SJCRH30 (cell line): ENCODE data around the gene PCMT1. TPM values are rescaled to one million over a fixed set of nuclear protein-coding genes. Genes with fewer than 3 reads are reported as not detected.

ENCODE experiments used
- DNase-seq, 2 experiments: peaks; one replicate each; pipeline ENCODE4 v3.0.0-alpha.2; 2015 to 2020
- H3K27ac ChIP-seq: fragments of 250-450 bp; sonication (Bioruptor Pico); 2 replicates; pipeline ENCODE4 v1.5.1; 2020; ENCODE audit warnings: mild to moderate bottlenecking, moderate library complexity
- H3K27me3 ChIP-seq: fragments of 250-450 bp; sonication (Bioruptor Pico); 2 replicates; pipeline ENCODE4 v1.5.1; 2020; ENCODE audit warnings: mild to moderate bottlenecking, moderate library complexity
- H3K36me3 ChIP-seq: fragments of 250-450 bp; sonication (Bioruptor Pico); 2 replicates; pipeline ENCODE4 v1.5.1; 2020; ENCODE audit warnings: mild to moderate bottlenecking, moderate library complexity
- H3K4me1 ChIP-seq: fragments of 250-450 bp; sonication (Bioruptor Pico); 2 replicates; pipeline ENCODE4 v1.5.1; 2020; ENCODE audit warnings: mild to moderate bottlenecking, moderate library complexity
- H3K4me3 ChIP-seq: fragments of 250-450 bp; sonication (Bioruptor Pico); 2 replicates; pipeline ENCODE4 v1.5.1; 2020; ENCODE audit warnings: mild to moderate bottlenecking, moderate library complexity
- H3K9me3 ChIP-seq: fragments of 250-450 bp; sonication (Bioruptor Pico); replicated peaks from 2 replicates; pipeline ENCODE4 v1.5.1; 2020; ENCODE audit warnings: mild to moderate bottlenecking, moderate library complexity
- total RNA-seq: library from RNA; depleted of rRNA; stranded (reverse); fragments of >200 nt; shearing (Covaris generic); gene quantifications from 2 replicates; pipeline ENCODE4 v1.2.3, GENCODE V29; 2014

PCMT1 gene
- total RNA-seq, 1 experiment from 2014 or later: 101 TPM

DNA sequence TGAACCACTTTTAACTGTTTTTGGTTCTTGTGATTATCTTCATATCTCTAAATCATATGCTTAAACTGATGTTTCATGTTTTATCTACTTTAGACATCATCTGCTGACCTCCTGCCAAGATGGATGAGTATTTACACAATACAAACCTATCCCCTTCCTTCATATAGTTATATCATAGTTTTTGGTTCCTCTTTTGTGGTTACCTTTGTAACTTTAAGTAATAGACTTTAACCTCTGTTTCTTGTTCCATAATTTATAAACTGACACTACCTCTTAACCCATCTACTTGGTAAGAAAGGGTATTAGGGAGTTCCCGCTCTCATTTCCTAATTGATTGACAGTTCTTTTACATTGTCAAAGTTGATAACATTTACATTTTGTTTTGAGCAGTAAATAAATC is 11.9 kb downstream of the PCMT1 start:
- no peaks in the 10 kb centered on the region for H3K4me1 ChIP-seq
- H3K9me3 ChIP-seq: peaks cover 5% of the 10 kb centered on the region; the same call in 1 of the 2 replicates
- H3K27ac ChIP-seq: no peak overlapping the region
- H3K4me3 ChIP-seq: no peak overlapping the region
- peaks cover 31% of the 10 kb centered on the region for H3K36me3 ChIP-seq
- no peaks in the 10 kb centered on the region for H3K27me3 ChIP-seq
- no peak for DNase-seq

DNA sequence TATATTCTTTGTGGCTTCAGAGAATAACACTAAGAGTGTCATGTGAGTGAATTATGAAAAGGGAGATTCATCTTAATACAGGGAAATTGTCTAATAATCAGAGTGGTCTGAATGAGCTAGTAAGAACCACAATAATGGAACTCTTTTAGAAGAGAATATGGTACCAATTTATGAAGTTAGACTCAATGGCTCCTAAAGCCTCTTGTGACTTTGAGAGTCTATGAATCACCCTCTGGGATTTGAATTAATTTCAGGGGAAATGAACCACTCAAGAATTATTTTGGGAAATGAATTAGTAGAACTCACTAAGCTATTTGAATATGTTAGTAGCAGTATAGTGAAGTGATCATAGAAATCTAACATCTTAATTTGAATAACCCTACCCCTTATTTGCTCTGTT is 14.3 kb downstream of the PCMT1 start:
- H3K27me3 ChIP-seq: no peaks in the 10 kb centered on the region
- no peak overlapping the region for H3K27ac ChIP-seq
- no peak overlapping the region for H3K4me3 ChIP-seq
- DNase-seq: no peak
- no peaks in the 10 kb centered on the region for H3K4me1 ChIP-seq
- H3K9me3 ChIP-seq: peaks cover 7% of the 10 kb centered on the region; the same call in 1 of the 2 replicates
- peaks cover 30% of the 10 kb centered on the region for H3K36me3 ChIP-seq

DNA sequence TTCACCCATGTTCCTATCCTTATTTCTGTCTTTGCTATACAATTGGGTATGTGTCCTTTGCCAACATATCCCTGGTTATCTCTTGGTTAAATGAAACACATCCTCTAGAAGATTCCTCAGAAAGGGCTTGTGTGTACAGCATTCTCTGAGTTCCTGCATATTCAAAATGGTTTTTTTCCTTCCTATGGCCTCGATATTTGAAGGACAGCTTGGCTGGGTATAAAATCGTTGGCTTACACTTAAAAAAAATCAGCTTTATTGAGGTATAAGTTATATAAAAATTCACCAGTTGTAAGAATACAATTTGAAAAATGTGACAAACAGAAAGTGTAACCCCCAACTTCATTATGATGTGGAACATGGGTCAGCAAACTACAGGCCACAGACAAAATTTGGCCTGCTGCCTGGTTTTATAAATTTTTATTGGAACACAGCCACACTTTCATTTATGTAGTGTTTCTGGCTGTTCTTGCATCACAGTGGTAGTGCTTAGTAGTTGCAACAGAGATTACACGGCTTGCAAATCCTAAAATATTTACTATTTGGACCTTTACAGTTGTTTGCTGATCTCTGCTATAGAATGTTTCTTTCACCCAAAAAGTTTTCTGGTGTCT is 16.7 kb downstream of the PCMT1 start:
- Histone ChIP-seq H3K9me3 (peaks cover 7% of the 10 kb centered on the region; the same call in 1 of the 2 replicates), H3K4me1 (no peaks in the 10 kb centered on the region), H3K4me3 (no peak overlapping the region), H3K27me3 (no peaks in the 10 kb centered on the region), H3K27ac (no peak overlapping the region), H3K36me3 (peaks cover 24% of the 10 kb centered on the region)
- DNase-seq: no peak

DNA sequence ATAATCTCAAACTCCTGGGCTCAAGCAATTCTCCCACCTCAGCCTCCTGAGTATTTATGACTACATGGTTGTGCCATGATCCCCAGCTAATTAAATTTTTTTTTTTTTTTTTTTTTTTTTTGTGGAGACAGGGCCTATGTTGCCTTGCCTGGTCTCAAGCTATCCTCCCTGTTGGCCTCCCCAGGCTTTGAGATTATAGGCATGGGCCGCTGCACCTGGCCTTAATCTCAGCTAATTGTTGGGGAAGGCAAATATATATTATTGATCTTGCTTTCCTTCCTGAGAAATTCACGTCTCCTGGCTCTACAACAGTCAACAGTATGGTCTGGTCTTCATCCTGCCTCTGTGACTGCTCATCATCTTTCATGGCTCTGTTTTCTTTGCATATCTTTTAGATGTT is 20.1 kb downstream of the PCMT1 start:
- no peak for DNase-seq
- Histone ChIP-seq H3K9me3 (peaks cover 7% of the 10 kb centered on the region; the same call in 1 of the 2 replicates), H3K4me3 (no peak overlapping the region), H3K27ac (no peak overlapping the region), H3K4me1 (no peaks in the 10 kb centered on the region), H3K36me3 (peaks cover 44% of the 10 kb centered on the region), H3K27me3 (no peaks in the 10 kb centered on the region)

DNA sequence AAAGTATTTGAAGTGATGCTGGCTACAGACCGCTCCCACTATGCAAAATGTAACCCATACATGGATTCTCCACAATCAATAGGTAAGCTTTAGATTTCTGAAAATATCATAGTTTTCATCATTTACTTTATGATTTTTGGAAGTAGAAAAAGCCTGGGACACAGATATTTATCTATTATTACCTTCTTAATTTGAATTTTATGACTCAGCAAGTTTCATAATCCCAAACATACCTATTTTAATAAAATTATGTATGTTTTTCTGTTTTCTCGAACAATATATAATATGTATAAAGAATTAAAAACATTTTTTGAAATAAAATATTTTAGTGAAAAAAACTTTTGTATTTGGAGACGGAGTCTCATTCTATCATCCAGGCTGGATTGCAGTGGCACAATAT is 21.6 kb downstream of the PCMT1 start:
- peaks cover 48% of the 10 kb centered on the region for H3K36me3 ChIP-seq
- no peaks in the 10 kb centered on the region for H3K27me3 ChIP-seq
- no peak overlapping the region for H3K4me3 ChIP-seq
- H3K9me3 ChIP-seq: peaks cover 4% of the 10 kb centered on the region; the same call in 1 of the 2 replicates
- H3K27ac ChIP-seq: no peak overlapping the region
- no peak for DNase-seq
- H3K4me1 ChIP-seq: no peaks in the 10 kb centered on the region

DNA sequence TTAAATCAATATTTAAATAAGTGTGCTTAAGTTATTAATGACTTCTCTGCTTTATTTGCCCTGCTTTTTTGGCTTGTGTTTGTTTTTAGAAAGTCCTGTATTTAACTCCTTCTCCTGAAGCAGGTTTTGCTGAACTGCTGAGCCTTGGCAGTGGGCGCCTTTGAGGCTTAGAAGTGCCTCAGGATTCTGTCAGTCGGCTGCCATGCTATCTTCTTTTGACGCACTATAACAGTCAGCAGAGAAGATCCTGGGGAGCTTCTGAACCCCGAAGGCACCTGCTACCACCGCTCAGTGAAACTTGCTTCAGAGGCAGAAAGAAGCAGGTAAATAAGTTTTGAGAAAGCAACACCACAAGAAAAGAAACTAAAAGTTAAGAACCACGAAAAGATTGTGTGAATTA is 22.4 kb downstream of the PCMT1 start:
- no peaks in the 10 kb centered on the region for H3K27me3 ChIP-seq
- H3K9me3 ChIP-seq: no peaks in the 10 kb centered on the region
- H3K4me3 ChIP-seq: no peak overlapping the region
- no peak for DNase-seq
- no peak overlapping the region for H3K27ac ChIP-seq
- peaks cover 48% of the 10 kb centered on the region for H3K36me3 ChIP-seq
- H3K4me1 ChIP-seq: no peaks in the 10 kb centered on the region

DNA sequence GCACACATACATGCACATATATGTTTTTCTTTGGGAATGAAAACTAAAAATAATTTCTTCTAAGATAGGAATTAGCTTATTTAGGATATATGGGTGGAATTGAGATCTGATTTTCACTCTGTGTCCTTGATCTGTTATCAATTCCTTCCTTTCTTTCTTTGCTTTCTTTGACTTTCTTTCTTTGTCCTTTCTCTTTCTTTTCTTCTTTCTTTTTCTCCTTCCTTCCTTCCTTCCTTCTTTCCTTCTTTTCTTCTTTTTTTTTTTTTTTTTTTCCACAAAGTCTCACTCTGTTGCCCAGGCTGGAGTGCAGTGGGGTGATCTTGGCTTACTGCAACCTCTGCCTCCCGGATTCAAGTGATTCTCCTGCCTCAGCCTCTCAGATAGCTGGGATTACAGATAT is 28.1 kb downstream of the PCMT1 start:
- DNase-seq: no peak
- H3K9me3 ChIP-seq: no peaks in the 10 kb centered on the region
- peaks cover 57% of the 10 kb centered on the region for H3K36me3 ChIP-seq
- H3K4me3 ChIP-seq: no peak overlapping the region
- no peaks in the 10 kb centered on the region for H3K27me3 ChIP-seq
- no peak overlapping the region for H3K27ac ChIP-seq
- no peaks in the 10 kb centered on the region for H3K4me1 ChIP-seq

DNA sequence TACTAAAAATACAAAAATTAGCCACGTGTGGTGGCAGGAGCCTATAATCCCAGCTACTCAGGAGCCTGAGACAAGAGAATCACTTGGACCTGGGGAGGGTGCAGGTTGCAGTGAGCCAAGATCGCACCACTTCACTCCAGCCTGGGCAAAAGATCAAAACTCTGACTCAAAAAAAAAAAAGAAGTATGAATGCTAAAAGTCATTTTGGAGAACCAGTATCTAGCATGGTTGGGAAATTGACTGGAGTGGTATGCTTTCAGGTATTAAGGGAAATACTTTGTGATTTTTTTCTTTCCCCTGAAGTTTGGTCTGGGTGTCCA is 30.1 kb downstream of the PCMT1 start:
- Histone ChIP-seq H3K9me3 (no peaks in the 10 kb centered on the region), H3K4me3 (no peak overlapping the region), H3K27ac (no peak overlapping the region), H3K27me3 (no peaks in the 10 kb centered on the region), H3K36me3 (peaks cover 54% of the 10 kb centered on the region), H3K4me1 (no peaks in the 10 kb centered on the region)
- no peak for DNase-seq

DNA sequence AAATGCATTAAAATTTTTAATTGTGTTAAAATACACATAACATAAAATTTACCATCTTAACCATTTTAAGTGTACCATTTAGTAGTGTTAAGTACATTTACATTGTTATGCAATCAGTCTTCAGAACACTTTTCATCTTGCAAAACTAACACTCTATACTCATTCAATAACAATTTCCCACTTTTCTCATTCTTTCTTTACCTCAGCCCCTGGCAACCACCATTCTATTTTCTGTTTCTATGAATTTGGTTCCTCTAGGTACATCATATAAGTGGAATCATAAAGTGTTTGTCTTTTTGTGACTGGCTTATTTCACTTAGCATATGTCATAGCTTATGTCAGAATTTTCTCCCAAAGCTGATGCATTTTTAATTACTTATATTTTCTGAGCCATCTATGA is 32.2 kb downstream of the PCMT1 start:
- peaks cover 37% of the 10 kb centered on the region for H3K36me3 ChIP-seq
- no peaks in the 10 kb centered on the region for H3K9me3 ChIP-seq
- no peaks in the 10 kb centered on the region for H3K4me1 ChIP-seq
- no peak for DNase-seq
- H3K27me3 ChIP-seq: no peaks in the 10 kb centered on the region
- no peak overlapping the region for H3K27ac ChIP-seq
- no peak overlapping the region for H3K4me3 ChIP-seq

DNA sequence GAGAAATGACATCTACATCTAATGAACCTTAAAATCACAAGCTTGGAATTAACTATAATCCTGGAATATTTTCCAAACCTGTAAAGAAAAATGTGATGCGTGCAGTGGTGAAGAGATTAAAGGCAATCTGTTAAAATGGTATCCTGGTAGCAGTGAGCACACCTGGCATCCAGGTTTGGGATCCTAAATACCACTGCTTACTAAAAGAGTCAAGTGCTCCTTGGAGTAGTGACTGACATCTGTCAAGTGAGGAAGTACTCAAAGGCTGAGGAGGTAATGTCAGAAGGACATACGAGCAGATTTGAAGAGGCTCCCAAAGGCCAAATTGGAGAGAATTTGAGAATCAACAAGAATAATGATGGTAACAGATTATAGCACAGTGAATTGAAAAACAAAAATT is 32.8 kb downstream of the PCMT1 start:
- Histone ChIP-seq H3K4me1 (no peaks in the 10 kb centered on the region), H3K27ac (no peak overlapping the region), H3K9me3 (no peaks in the 10 kb centered on the region), H3K36me3 (peaks cover 31% of the 10 kb centered on the region), H3K4me3 (no peak overlapping the region), H3K27me3 (no peaks in the 10 kb centered on the region)
- no peak for DNase-seq

DNA sequence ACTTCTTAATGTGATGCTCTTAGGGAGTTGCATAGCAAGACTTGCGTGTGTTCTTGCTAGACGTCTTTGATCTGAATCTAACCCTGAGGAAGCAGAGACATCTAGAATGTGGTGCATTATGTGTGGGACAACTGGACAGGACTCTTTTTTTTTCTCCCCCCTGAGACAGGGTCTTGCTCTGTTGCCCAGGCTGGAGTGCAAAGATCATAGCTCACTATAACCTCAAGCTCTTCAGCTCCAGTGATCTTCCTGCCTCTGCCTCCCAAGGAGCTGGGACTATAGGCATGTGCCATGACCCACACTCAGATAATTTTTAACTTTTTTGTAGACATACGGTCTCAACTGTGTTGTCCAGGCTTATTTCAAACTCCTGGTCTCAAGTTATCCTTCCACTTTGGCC is 34.0 kb downstream of the PCMT1 start:
- no peak for DNase-seq
- no peaks in the 10 kb centered on the region for H3K4me1 ChIP-seq
- no peaks in the 10 kb centered on the region for H3K27me3 ChIP-seq
- no peaks in the 10 kb centered on the region for H3K9me3 ChIP-seq
- H3K4me3 ChIP-seq: no peak overlapping the region
- H3K27ac ChIP-seq: no peak overlapping the region
- peaks cover 34% of the 10 kb centered on the region for H3K36me3 ChIP-seq

DNA sequence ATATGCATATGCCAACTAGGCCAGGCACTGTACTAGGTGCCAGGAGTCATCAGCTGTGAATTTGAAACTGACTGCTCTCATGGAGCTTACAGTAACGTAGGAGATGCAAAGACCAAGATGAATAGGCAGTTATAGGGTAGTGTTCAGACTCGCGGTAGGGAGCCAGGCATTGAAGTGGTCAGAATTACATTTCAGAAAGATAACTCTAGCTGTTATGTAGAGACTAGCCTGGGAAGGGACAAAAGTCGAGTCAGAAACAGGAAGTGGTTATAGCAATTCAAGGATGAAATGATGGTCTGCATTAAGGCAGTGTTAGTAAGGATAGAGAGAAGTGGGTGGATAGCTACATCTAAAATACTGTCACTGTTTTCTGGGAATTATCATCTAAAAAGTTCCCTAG is 56.6 kb downstream of the PCMT1 start:
- no peak for DNase-seq
- H3K4me1 ChIP-seq: no peaks in the 10 kb centered on the region
- H3K4me3 ChIP-seq: no peak overlapping the region
- H3K9me3 ChIP-seq: no peaks in the 10 kb centered on the region
- H3K27ac ChIP-seq: no peak overlapping the region
- no peaks in the 10 kb centered on the region for H3K27me3 ChIP-seq
- H3K36me3 ChIP-seq: peaks cover 17% of the 10 kb centered on the region

DNA sequence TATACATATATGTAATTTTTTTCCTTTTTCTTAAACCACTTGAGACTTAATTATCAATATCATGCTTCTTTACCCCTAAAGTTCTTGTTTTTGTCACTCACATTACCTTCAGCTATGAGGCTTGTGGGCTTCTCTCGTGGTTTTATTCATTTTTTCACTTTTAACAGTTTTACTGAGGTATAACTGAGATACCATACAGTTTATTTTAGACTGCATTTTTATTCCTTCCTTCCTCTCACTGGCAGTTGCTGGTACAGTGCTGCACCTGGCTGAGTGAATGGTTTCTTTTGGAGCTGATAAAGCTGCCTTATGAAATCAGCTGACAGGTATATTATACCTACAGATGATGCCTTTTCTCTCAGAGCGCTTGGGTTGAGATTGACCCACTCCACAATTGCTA is 60.3 kb downstream of the PCMT1 start:
- H3K36me3 ChIP-seq: peaks cover 20% of the 10 kb centered on the region; the same call in 1 of the 2 replicates
- no peak overlapping the region for H3K4me3 ChIP-seq
- no peaks in the 10 kb centered on the region for H3K9me3 ChIP-seq
- no peaks in the 10 kb centered on the region for H3K4me1 ChIP-seq
- no peaks in the 10 kb centered on the region for H3K27me3 ChIP-seq
- no peak for DNase-seq
- H3K27ac ChIP-seq: no peak overlapping the region

DNA sequence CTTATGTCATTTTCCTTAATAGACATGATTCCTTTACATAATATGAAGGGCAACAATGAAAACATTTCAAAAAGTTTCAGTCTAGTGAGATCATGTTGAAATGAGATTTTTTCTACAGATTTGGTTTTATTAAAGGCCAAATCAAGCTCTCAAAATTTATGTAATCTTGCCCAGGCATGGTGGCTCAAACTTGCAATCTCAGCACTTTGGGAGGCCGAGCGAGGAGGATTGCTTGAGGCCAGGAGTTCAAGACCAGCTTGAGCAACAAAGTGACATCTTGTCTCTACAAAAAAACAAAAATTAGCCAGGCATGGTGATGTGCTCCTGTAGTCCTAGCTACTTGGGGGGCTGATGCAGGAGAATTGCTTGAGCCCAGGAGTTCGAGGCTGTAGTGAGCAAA is 63.8 kb downstream of the PCMT1 start:
- H3K4me1 ChIP-seq: no peaks in the 10 kb centered on the region
- no peak for DNase-seq
- no peak overlapping the region for H3K4me3 ChIP-seq
- no peak overlapping the region for H3K27ac ChIP-seq
- peaks cover 20% of the 10 kb centered on the region; the same call in 1 of the 2 replicates for H3K36me3 ChIP-seq
- no peaks in the 10 kb centered on the region for H3K9me3 ChIP-seq
- no peaks in the 10 kb centered on the region for H3K27me3 ChIP-seq

DNA sequence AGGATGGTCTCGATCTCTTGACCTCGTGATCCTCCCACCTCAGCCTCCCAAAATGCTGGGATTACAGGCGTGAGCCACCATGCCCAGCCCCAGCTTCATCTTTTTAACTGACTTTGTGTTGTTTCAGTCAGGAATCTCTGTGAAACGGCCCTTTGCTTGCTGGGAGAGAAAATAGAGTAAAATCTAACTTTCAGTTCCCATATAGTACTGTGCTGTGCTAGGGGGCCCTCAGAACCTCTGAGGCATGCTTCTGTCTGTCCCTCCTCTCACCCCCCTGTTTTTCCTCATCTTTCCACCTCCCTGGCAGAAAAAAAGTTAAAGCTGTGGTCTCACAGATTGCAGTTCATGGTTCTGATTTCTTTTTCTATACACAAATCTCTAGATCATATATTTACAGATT is 66.2 kb downstream of the PCMT1 start:
- Histone ChIP-seq H3K27ac (no peak overlapping the region), H3K4me1 (no peaks in the 10 kb centered on the region), H3K36me3 (peaks cover 13% of the 10 kb centered on the region; the same call in 1 of the 2 replicates), H3K9me3 (no peaks in the 10 kb centered on the region), H3K27me3 (no peaks in the 10 kb centered on the region), H3K4me3 (no peak overlapping the region)
- no peak for DNase-seq

DNA sequence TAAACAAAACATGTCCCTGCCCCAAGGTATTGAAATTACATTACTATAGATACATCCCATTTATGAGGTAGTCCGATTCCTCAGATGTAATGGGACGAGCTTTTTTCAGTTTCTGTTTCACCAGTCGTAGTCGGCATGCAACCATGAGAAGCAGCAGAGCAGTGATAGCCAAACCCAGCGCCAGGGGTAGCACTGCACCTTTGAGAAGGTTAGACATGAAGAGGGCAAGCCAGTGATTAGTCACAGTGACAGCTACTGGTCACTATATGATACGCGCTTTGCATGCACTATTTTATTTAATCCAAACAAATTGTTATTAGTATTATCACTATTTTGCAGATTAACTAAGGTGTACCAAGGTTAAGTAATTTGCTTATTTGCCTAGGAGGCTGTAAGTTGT is 71.0 kb downstream of the PCMT1 start:
- Histone ChIP-seq H3K4me3 (no peak overlapping the region), H3K27me3 (no peaks in the 10 kb centered on the region), H3K27ac (no peak overlapping the region), H3K36me3 (0 out of 2 replicates have a peak, but pooled peaks cover 3% of the 10 kb centered on the region), H3K9me3 (no peaks in the 10 kb centered on the region), H3K4me1 (no peaks in the 10 kb centered on the region)
- no peak for DNase-seq
